Measurements from ENCODE around the gene SPECC1L.

SPECC1L gene

GRCh38 chr22:24453853-24454252, 183.2 kb downstream of the SPECC1L start:
- H3K4me3 ChIP-seq (ENCODE audit: low read depth, low read length), result no peak overlapping the region
- in situ Hi-C loops (cut with HindIII; ENCODE audit: low sequenced_read_pairs), result no loop called here
- no peak for TF ChIP-seq CTCF (IDR thresholded peaks at IDR 0.05; ENCODE audit: low read depth, low read length)
- DNase-seq (ENCODE audit: low read depth, low spot score), result no peak

GRCh38 chr22:24455039-24455438, 184.4 kb downstream of the SPECC1L start:
- no peak overlapping the region for H3K4me3 ChIP-seq (ENCODE audit: low read depth, low read length)
- in situ Hi-C loops (cut with HindIII; ENCODE audit: low sequenced_read_pairs), result no loop called here
- DNase-seq (ENCODE audit: low read depth, low spot score), result no peak
- no peak for TF ChIP-seq CTCF (IDR thresholded peaks at IDR 0.05; ENCODE audit: low read depth, low read length)

- no peak for DNase-seq (ENCODE audit: low read depth, low spot score)
- no peak overlapping the region for H3K4me3 ChIP-seq (ENCODE audit: low read depth, low read length)
- in situ Hi-C loops (cut with HindIII; ENCODE audit: low sequenced_read_pairs), result no loop called here
- no peak for TF ChIP-seq CTCF (IDR thresholded peaks at IDR 0.05; ENCODE audit: low read depth, low read length)
Observed at GRCh38 chr22:24455751-24456426, 185.3 kb downstream of the SPECC1L start.

GRCh38 chr22:24457894-24458420, 187.3 kb downstream of the SPECC1L start:
- no peak for TF ChIP-seq CTCF (IDR thresholded peaks at IDR 0.05; ENCODE audit: low read depth, low read length)
- in situ Hi-C loops (cut with HindIII; ENCODE audit: low sequenced_read_pairs), result no loop called here
- no peak overlapping the region for H3K4me3 ChIP-seq (ENCODE audit: low read depth, low read length)
- no peak for DNase-seq (ENCODE audit: low read depth, low spot score)

GRCh38 chr22:24459911-24460310, 189.3 kb downstream of the SPECC1L start:
- H3K4me3 ChIP-seq (ENCODE audit: low read depth, low read length), result no peak overlapping the region
- DNase-seq (ENCODE audit: low read depth, low spot score), result no peak
- no peak for TF ChIP-seq CTCF (IDR thresholded peaks at IDR 0.05; ENCODE audit: low read depth, low read length)
- in situ Hi-C loops (cut with HindIII; ENCODE audit: low sequenced_read_pairs), result no loop called here

- in situ Hi-C loops (cut with HindIII; ENCODE audit: low sequenced_read_pairs), result no loop called here
- no peak overlapping the region for H3K4me3 ChIP-seq (ENCODE audit: low read depth, low read length)
- peak; percentile 30 for TF ChIP-seq CTCF (IDR thresholded peaks at IDR 0.05; ENCODE audit: low read depth, low read length)
- DNase-seq (ENCODE audit: low read depth, low spot score), result peak; percentile 59
Observed at GRCh38 chr22:24460418-24461089, 189.9 kb downstream of the SPECC1L start.

Data from astrocyte of the spinal cord (primary cell).